GM18498 (cell line): ENCODE measurements around the gene ARID1B.

Experiments
- ATAC-seq: cut with Tn5 transposase; IDR thresholded peaks from one replicate; pipeline ENCODE4 v1.9.1; 2021; ENCODE audit warnings: mild to moderate bottlenecking, moderate library complexity; ENCODE audit not compliant: unreplicated experiment

The ARID1B gene

GRCh38 chr6:156776840-156777576, at the start of gene ARID1B:
TSS of gene ARID1B (plus strand) at chr6:156777378. CDS start at chr6:156777681, 303 bp downstream.
- ATAC-seq, result peak; percentile 52

- no peak for ATAC-seq
These were observed 49.3 kb upstream of the ARID1B start for GRCh38 chr6:156727715-156728385.

GRCh38 chr6:156729248-156729647, 47.9 kb upstream of the ARID1B start:
- ATAC-seq, result no peak

- ATAC-seq, result no peak
These were observed 45.8 kb upstream of the ARID1B start for GRCh38 chr6:156731396-156731795.

GRCh38 chr6:156735751-156736150, 41.4 kb upstream of the ARID1B start:
- ATAC-seq, result no peak

GRCh38 chr6:156740604-156741003, 36.6 kb upstream of the ARID1B start:
- ATAC-seq, result no peak

GRCh38 chr6:156741287-156742073, 35.7 kb upstream of the ARID1B start:
- ATAC-seq, result no peak

GRCh38 chr6:156747715-156748114, 29.5 kb upstream of the ARID1B start:
- no peak for ATAC-seq

- ATAC-seq, result no peak
These were observed 28.7 kb upstream of the ARID1B start for GRCh38 chr6:156748504-156748903.

- peak; percentile 83 for ATAC-seq
These were observed 24.4 kb upstream of the ARID1B start for GRCh38 chr6:156752666-156753301.

- no peak for ATAC-seq
These were observed 20.3 kb upstream of the ARID1B start for GRCh38 chr6:156756630-156757610.

- no peak for ATAC-seq
These were observed 19.3 kb upstream of the ARID1B start for GRCh38 chr6:156757849-156758248.

GRCh38 chr6:156760377-156760776, 16.8 kb upstream of the ARID1B start:
- no peak for ATAC-seq

- ATAC-seq, result no peak
These were observed 14.6 kb upstream of the ARID1B start for GRCh38 chr6:156762547-156762946.

GRCh38 chr6:156765117-156765516, 12.1 kb upstream of the ARID1B start:
- ATAC-seq, result no peak

GRCh38 chr6:156767603-156768467, 9.3 kb upstream of the ARID1B start:
- peak; percentile 92 for ATAC-seq

GRCh38 chr6:156771047-156771446, 6.1 kb upstream of the ARID1B start:
- ATAC-seq, result no peak

- no peak for ATAC-seq
These were observed 5.4 kb upstream of the ARID1B start for GRCh38 chr6:156771761-156772160.

GRCh38 chr6:156773476-156773875, 3.7 kb upstream of the ARID1B start:
- no peak for ATAC-seq
